Glomerular visceral epithelial cell (primary cell): ENCODE results near the gene PLCB2.

Experiments used
- DNase-seq: peaks from one replicate; pipeline ENCODE4 v3.0.0-alpha.2; 2016; ENCODE audit errors: extremely low spot score

PLCB2 gene

GRCh38 chr15:40250771-40251483 lies 56.8 kb downstream of the PLCB2 start:
- DNase-seq: no peak

DNA sequence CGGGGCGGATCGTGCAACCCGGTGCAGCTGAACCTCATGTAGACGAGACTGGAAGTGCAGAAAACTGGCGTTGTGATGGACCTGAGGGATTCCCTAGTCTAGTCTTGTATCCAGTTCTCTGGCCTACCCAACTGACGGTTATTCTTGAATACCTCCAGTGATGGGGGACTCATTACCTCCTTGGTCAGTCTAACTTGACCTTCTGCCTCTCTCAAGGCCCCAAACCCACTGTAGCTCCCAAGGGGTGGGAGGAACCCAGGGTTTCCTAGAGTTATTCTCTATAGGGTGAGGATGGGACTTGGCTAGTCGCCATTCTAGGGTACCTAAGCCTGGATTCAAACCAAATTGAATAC lies 57.5 kb downstream of the PLCB2 start:
- no peak for DNase-seq

- DNase-seq: no peak
Observed at GRCh38 chr15:40249477-40250303, 58.0 kb downstream of the PLCB2 start.

DNA sequence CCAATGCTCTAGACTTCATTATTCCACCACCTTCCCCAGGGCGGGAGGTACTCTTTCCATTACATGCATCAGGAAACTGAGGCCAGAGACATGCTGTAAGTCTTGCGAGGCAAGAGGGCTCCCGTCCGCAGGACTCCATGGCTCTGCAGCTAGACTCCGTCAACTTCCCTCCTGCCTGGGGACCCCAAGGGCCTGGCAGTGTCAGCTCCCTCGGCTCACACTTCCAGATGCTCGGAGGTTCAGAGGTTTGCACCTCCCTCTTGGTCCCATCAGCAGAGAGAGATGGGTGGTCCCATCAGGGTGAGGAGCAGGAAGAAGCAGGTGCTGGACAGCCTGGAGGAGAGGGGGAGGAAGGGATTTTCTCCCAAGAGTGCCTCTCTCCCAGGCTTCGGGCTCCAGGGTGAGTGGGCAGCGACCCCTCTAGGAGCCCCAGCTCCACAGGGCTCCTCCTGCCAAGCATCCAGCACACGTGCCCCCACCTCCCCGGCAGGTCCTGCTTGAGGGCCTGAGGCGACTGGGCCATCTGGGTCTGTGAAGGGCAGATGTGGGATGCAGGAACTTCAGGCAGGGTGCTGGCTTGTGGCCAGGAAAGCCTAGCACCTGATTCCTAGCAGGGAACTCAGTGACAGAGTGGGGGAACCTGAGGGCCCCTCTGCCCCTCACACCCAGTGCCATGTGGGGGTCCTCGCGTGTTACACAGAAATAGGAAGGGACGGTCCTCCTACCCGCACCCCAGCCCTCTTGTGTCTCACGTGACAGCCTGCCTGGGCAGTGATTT lies 59.5 kb downstream of the PLCB2 start:
- no peak for DNase-seq

- DNase-seq: no peak
Observed at GRCh38 chr15:40247406-40247971, 60.2 kb downstream of the PLCB2 start.

- no peak for DNase-seq
Observed at GRCh38 chr15:40246496-40247280, 61.0 kb downstream of the PLCB2 start.

GRCh38 chr15:40245666-40246450 lies 61.9 kb downstream of the PLCB2 start:
- DNase-seq: no peak

GRCh38 chr15:40244961-40245523 lies 62.7 kb downstream of the PLCB2 start:
- DNase-seq: no peak

DNA sequence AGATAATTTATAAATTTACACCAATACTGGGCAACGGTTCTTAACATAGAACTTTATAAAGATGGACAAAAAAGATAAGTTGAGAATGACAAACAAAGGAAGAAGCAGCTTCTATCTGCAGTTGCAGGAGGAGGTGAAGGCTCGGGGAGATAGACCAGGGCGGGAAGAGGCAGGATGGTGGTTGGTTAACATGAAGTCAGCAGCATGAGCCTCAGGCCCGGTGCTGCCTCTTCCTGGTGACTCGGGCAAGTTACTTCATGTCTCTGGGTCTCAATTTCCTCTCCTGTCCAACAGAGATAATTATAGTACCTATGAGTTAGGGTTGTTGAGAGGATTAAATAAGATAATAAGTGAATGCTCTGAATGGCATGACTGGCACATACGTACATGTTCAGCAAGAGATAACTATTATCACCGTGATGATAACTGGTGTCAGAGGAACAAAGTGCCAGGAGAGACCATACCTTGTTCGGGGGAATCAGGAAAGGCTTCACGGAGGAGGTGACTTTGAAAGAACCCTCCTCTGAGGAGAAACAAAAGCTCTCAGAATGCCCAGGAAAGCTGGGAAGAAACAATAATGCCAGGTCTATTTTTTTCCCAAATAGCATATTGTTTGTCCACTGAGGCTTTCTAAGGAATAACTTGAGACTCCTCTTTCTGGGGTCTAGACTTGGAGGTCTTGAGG lies 64.5 kb downstream of the PLCB2 start:
- no peak for DNase-seq

GRCh38 chr15:40242601-40243000 lies 65.1 kb downstream of the PLCB2 start:
- no peak for DNase-seq

DNA sequence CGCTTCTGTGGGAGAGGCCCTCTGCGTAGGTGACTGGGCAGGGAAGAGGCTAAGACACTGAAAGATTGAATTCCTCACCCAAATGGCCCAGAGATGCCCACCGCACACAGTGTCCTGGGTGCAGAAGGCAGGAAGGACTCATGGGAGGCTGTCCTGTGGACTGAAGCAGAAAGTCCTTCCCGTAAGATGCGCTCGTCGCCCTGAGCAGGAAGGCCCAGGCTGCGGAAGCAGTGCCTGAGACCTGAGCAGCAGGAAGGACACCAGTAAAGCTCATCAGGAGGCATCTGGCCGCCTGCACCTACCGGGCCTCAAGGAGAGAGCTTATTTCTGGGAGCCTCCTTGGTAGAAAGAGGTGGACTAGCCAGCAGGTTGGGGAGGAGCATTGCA lies 65.5 kb downstream of the PLCB2 start:
- DNase-seq: no peak

DNA sequence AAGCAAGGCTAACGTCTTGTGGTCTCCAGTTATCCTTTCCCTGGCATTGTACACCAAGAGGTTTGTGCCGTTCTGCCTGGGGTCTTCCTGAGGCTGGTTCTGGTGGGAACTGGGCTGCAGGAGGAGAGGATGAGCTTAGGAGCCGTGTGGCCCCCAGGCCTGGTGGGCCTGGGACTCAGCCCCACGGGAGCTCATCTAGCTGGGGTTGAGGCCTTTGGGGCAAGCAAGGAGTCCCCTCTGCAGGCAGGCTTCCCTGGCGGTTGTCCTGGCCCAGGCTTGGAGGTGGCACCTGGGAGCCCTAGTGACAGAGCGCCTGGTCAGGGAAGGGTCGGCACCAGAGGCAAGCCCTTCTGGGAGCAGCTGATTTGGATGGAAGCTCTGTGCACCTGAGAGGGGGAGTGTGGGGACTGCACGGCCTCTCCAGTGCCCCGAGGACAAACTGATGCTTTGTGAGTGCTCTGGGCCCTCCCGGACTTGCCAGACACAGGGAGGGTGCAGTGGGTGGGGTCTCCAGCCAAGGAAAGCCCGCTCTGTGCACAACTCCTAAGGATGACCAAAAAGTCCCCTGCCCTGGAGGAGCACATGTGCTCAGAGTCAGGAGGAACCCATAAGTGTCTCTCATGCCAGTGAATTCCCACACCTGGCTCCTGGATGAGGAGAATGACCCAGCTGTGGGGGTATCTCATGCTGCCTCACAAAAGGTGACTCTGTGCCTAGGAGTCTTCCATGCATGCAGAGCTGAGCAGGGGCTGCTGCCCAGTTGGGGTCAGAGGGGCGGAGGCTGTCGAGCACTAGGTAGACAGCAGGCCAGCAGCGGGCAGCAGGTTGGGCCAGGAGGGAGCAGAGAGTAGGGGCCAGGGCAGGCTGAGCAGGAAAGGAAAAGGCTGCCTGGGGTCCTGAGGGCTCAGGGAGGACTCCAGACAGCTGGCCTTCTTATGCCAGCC lies 66.2 kb downstream of the PLCB2 start:
- no peak for DNase-seq

DNA sequence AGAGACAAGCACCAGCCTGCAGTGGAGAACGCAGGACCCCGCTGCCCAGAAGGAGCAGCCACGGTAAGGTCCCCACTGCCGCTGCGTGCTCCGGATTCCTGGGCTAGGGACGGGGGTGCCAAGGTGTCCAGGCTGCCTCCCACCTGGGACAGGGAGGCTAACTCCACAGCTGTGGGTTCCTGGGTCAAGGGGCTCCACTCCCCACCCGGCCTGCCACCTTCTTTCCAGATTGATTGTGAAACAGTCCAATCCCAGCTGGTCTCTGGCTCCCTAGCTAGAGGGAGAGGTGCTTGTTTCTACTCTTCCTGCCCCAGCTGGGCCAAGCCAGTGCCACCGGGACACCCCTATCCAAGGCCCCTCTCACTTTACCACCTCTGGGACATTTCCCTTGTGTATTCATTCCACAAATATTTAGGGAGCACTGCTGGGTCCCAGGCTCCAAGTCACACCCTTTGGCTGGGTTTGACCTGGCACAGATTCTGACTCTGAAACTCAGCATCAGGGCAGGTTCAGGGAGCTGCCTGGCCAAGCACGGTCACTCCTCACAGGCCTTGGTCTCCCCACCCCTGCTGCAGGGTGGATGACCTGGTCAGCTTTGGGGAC lies 67.0 kb downstream of the PLCB2 start:
- DNase-seq: no peak

- no peak for DNase-seq
Observed at GRCh38 chr15:40239693-40240618, 67.8 kb downstream of the PLCB2 start.

DNA sequence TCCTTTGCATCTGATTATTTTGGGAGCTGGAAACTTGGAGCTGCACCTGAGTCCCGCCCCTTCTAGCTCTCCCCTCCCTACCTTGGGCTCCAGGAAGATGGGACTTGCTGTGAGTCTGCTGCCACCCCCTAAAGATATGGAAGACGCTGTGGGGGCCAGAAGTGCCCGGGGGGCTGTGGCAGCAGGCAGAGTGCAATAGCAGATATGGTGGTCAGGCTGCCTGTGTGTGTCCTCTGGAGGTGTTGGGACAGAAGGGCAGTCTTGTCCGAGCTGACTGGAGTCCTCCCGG lies 68.4 kb downstream of the PLCB2 start:
- DNase-seq: no peak

DNA sequence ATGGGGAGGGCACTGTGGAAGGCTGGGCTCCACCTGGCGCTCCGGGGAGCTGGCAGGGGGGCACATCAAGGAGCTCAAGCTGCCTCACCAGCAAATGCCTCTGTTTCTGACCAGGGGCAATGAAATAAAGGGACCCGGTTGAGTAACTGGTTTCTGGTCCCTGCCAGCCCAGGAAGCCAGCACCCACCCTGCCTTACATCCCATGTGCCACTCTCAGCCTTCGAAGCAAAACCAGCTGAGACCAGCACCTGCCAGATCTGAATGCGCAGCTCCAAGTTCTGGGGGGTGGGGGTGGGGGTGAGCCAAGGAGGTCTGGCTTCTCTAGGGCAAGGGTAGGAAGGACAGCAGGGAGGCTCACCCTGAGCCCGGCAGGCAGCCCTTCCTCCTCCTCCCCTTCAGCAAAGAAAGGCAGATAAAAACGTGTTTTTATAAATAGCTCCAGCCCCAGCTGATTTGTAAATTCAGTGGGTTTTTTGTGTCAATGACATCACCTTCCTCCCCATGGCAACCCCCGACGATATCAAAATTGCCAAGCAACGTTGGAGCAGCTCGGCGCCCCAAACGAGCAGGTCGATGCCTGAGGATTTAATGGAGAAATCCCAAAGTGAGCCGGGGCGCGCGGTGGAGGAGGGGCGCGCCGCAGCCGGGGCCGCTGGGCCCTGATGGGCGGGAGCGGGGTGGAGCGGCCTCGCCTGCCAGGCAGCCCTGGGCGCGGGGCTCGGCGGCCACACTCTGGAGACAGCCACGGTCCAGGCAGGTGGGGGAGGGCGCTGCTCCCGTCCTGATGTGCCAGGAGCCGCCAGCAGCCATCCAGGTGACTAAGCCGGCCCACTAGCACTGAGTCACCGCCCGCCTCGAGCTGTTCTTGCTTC lies 69.0 kb downstream of the PLCB2 start, which contains the start of gene PAK6:
Gene PAK6, plus strand, starts transcription at position 532 of the 872 bp plus-strand sequence. CDS start 25,723 bp downstream, outside the sequence.
- peak; percentile 76 for DNase-seq
